IMR-90 (cell line): Measurements from ENCODE around the gene WBP1. TPM values are rescaled to one million over a fixed set of nuclear protein-coding genes. Genes with fewer than 3 reads are reported as not detected.

Experiments used
- ATAC-seq: fragments of 200-7000 bp; cut with Tn5 transposase; 2 replicates; pipeline ENCODE4 v1.9.1; 2020; ENCODE audit warnings: low read depth, mild to moderate bottlenecking, moderate library complexity
- BruUV-seq: library from RNA; stranded (reverse); fragments of 400-500 nt; replicated peaks from 2 replicates; lab custom pipeline; 2021; lab: Mats Ljungman, UMichigan
- CTCF ChIA-PET: fragments of 300-600 bp; formaldehyde crosslinking; extraction: SDS; loops from one replicate; lab custom pipeline; 2021; ENCODE audit warnings: antibody characterized with exemption; lab: Yijun Ruan, JAX
- POLR2A ChIA-PET: fragments of 300-600 bp; sonication (Branson Sonifier 250); formaldehyde crosslinking; loops from one replicate; lab custom pipeline; 2022; ENCODE audit warnings: antibody characterized with exemption; ENCODE audit not compliant: unreplicated experiment; lab: Charles Lee
- DNase-seq: peaks from one replicate; pipeline ENCODE4 v3.0.0; 2013
- H2AFZ ChIP-seq: replicated peaks from 2 replicates; pipeline ENCODE3; 2013; ENCODE audit warnings: low read length, mild to moderate bottlenecking; ENCODE audit not compliant: poor library complexity
- H2AK5ac ChIP-seq: 2 replicates; pipeline ENCODE4 v1.6.1; 2013; ENCODE audit warnings: low read depth, low read length, inconsistent platforms
- H2AK9ac ChIP-seq: replicated peaks from 2 replicates; pipeline ENCODE3; 2013; ENCODE audit warnings: mild to moderate bottlenecking, low read depth, low read length, moderate library complexity; ENCODE audit not compliant: poor library complexity
- H2BK120ac ChIP-seq: 2 replicates; pipeline ENCODE4 v1.6.1; 2013; ENCODE audit warnings: low read depth, low read length, inconsistent platforms
- H2BK15ac ChIP-seq: 3 replicates; pipeline ENCODE4 v1.6.1; 2013; ENCODE audit warnings: low read depth, low read length, inconsistent platforms
- H2BK20ac ChIP-seq: 2 replicates; pipeline ENCODE4 v1.6.1; 2013; ENCODE audit warnings: low read depth, mild to moderate bottlenecking, inconsistent platforms, low read length, moderate library complexity
- H2BK5ac ChIP-seq: 2 replicates; pipeline ENCODE4 v1.6.1; 2013; ENCODE audit warnings: mild to moderate bottlenecking, low read depth, low read length, inconsistent platforms; ENCODE audit not compliant: poor library complexity, severe bottlenecking
- H3K14ac ChIP-seq: replicated peaks from 2 replicates; pipeline ENCODE4 v1.6.1; 2013; ENCODE audit warnings: low read depth, low read length, inconsistent platforms
- H3K18ac ChIP-seq: 2 replicates; pipeline ENCODE4 v1.6.1; 2013; ENCODE audit warnings: low read depth, low read length, control low read depth
- H3K23ac ChIP-seq: 2 replicates; pipeline ENCODE4 v1.6.1; 2013; ENCODE audit warnings: low read depth, low read length, inconsistent platforms
- H3K27ac ChIP-seq: 2 replicates; pipeline ENCODE4 v1.5.1; 2013; ENCODE audit warnings: mild to moderate bottlenecking, control low read depth, low read length; ENCODE audit not compliant: insufficient read depth
- H3K27me3 ChIP-seq: 2 replicates; pipeline ENCODE4 v1.6.1; 2013; ENCODE audit warnings: low read length; ENCODE audit not compliant: control insufficient read depth, insufficient read depth
- H3K36me3 ChIP-seq: 2 replicates; pipeline ENCODE4 v1.6.1; 2013; ENCODE audit warnings: low read length, mixed read lengths; ENCODE audit not compliant: control insufficient read depth, insufficient read depth
- H3K4ac ChIP-seq: 2 replicates; pipeline ENCODE4 v1.6.1; 2013; ENCODE audit warnings: low read depth, low read length, inconsistent platforms
- H3K4me1 ChIP-seq: 2 replicates; pipeline ENCODE4 v1.6.1; 2013; ENCODE audit warnings: low read length, mixed read lengths; ENCODE audit not compliant: control insufficient read depth, insufficient read depth
- H3K4me2 ChIP-seq: 2 replicates; pipeline ENCODE4 v1.6.1; 2013; ENCODE audit warnings: low read depth, mild to moderate bottlenecking, control low read depth, low read length, moderate library complexity
- H3K4me3 ChIP-seq: 2 replicates; pipeline ENCODE4 v1.5.1; 2013; ENCODE audit warnings: low read depth, mild to moderate bottlenecking, control low read depth, low read length, moderate library complexity; ENCODE audit not compliant: insufficient read depth
- H3K56ac ChIP-seq: 2 replicates; pipeline ENCODE4 v1.6.1; 2013; ENCODE audit warnings: low read length, inconsistent platforms; ENCODE audit not compliant: insufficient read depth; ENCODE audit errors: extremely low read depth
- H3K79me1 ChIP-seq, 2 experiments: 2 replicates each; pipeline ENCODE4 v1.6.1; 2013; ENCODE audit warnings: low read length in 2 of 2, inconsistent platforms in 1 of 2, low read depth in 1 of 2
- H3K9ac ChIP-seq: 2 replicates; pipeline ENCODE4 v1.6.1; 2013; ENCODE audit warnings: low read depth, low read length, control low read depth
- H3K9me1 ChIP-seq: 2 replicates; pipeline ENCODE4 v1.6.1; 2013; ENCODE audit warnings: low read length, inconsistent platforms; ENCODE audit not compliant: insufficient read depth
- H3K9me3 ChIP-seq: 2 replicates; pipeline ENCODE4 v1.6.1; 2013; ENCODE audit warnings: low read length; ENCODE audit not compliant: control insufficient read depth, insufficient read depth
- H4K20me1 ChIP-seq: 2 replicates; pipeline ENCODE4 v1.6.1; 2013; ENCODE audit warnings: low read length, inconsistent platforms; ENCODE audit not compliant: insufficient read depth
- H4K5ac ChIP-seq: 2 replicates; pipeline ENCODE4 v1.6.1; 2013; ENCODE audit warnings: mild to moderate bottlenecking, low read depth, low read length, control low read depth
- H4K8ac ChIP-seq, 2 experiments: 2 replicates each; pipeline ENCODE4 v1.6.1; 2013; ENCODE audit warnings: low read depth in 2 of 2, low read length in 2 of 2, control low read depth in 1 of 2, inconsistent platforms in 1 of 2
- H4K91ac ChIP-seq: 2 replicates; pipeline ENCODE4 v1.6.1; 2013; ENCODE audit warnings: low read depth, low read length, inconsistent platforms; ENCODE audit not compliant: insufficient read depth
- BHLHE40 ChIP-seq: fragments of 150-350 bp; IDR thresholded peaks from 2 replicates; pipeline ENCODE4 v1.6.1; 2016; ENCODE audit warnings: mild to moderate bottlenecking, low read depth, low read length
- CEBPB ChIP-seq: IDR thresholded peaks from 2 replicates; pipeline ENCODE4 v1.6.1; 2012; ENCODE audit warnings: low read depth, low read length, improper control_type of control experiment
- ELK1 ChIP-seq: fragments of 150-350 bp; IDR thresholded peaks from 2 replicates; pipeline ENCODE4 v1.6.1; 2016; ENCODE audit warnings: low read depth, mild to moderate bottlenecking, low read length, moderate library complexity, borderline replicate concordance
- FOS ChIP-seq: fragments of 150-350 bp; IDR thresholded peaks from 2 replicates; pipeline ENCODE4 v1.6.1; 2016; ENCODE audit warnings: low read depth, low read length
- MAZ ChIP-seq: IDR thresholded peaks from 2 replicates; pipeline ENCODE4 v1.6.1; 2012; ENCODE audit warnings: low read depth, mild to moderate bottlenecking, low read length, improper control_type of control experiment, moderate library complexity, borderline replicate concordance
- NFE2L2 ChIP-seq: fragments of 150-350 bp; IDR thresholded peaks from 2 replicates; pipeline ENCODE4 v1.6.1; 2016; ENCODE audit warnings: low read depth, mild to moderate bottlenecking, low read length
- RAD21 ChIP-seq: IDR thresholded peaks from 2 replicates; pipeline ENCODE4 v1.6.1; 2012; ENCODE audit warnings: low read length, improper control_type of control experiment
- RCOR1 ChIP-seq: IDR thresholded peaks from 2 replicates; pipeline ENCODE4 v1.6.1; 2012; ENCODE audit warnings: mild to moderate bottlenecking, low read length, improper control_type of control experiment; ENCODE audit not compliant: insufficient replicate concordance
- RFX5 ChIP-seq: IDR thresholded peaks from 2 replicates; pipeline ENCODE4 v1.8.0; 2012; ENCODE audit warnings: low read depth, mild to moderate bottlenecking, low read length, moderate library complexity
- SMC3 ChIP-seq: fragments of 150-350 bp; IDR thresholded peaks from 2 replicates; pipeline ENCODE4 v1.6.1; 2016; ENCODE audit warnings: low read depth, mild to moderate bottlenecking, antibody characterized with exemption, low read length, moderate library complexity
- USF2 ChIP-seq: fragments of 150-350 bp; IDR thresholded peaks from 2 replicates; pipeline ENCODE4 v1.6.1; 2017; ENCODE audit warnings: mild to moderate bottlenecking, antibody characterized with exemption, low read length, low read depth
- WGBS, 2 experiments: methylation state at CpG; one replicate each; pipeline versions ENCODE4 v1.1.5 to v1.1.7; 2013; ENCODE audit warnings: missing lambda C conversion rate in 2 of 2; ENCODE audit not compliant: insufficient read length in 1 of 2; ENCODE audit errors: extremely low coverage in 2 of 2; 5-methylcytosine and 5-hydroxymethylcytosine counted together
- dilution Hi-C: fragments of 300-500 bp; cut with HindIII; formaldehyde crosslinking; loops from one replicate; pipeline ENCODE4 v1.14.3; 2018; ENCODE audit warnings: low sequenced_read_pairs; ENCODE audit not compliant: unreplicated experiment
- in situ Hi-C: fragments of 300-500 bp; cut with MboI; formaldehyde crosslinking; loops from 3 replicates; pipeline ENCODE4 v1.14.3; 2019; ENCODE audit warnings: low sequenced_read_pairs, inconsistent platforms, mixed read lengths
- intact Hi-C: fragments of 100-400 bp; cut with micrococcal nuclease; formaldehyde crosslinking; loops from 2 replicates; pipeline ENCODE4 v1.10.0; 2022
- polyA plus RNA-seq, 3 experiments: library from polyadenylated mRNA; depleted of rRNA; stranded (reverse); fragments of >200 nt; gene quantifications; 2 replicates each; pipeline ENCODE4 v1.2.3, GENCODE V29; 2012; ENCODE audit warnings: low replicate concordance in 1 of 3
- total RNA-seq: library from RNA; depleted of rRNA; stranded (reverse); fragments of >200 nt; gene quantifications from 2 replicates; pipeline ENCODE4 v1.2.3, GENCODE V29; 2012

WBP1 gene
- total and polyA plus RNA-seq, 2 of the 4 experiments (the other 2 are of a cell fraction) = 22.9 to 78.5 TPM

DNA sequence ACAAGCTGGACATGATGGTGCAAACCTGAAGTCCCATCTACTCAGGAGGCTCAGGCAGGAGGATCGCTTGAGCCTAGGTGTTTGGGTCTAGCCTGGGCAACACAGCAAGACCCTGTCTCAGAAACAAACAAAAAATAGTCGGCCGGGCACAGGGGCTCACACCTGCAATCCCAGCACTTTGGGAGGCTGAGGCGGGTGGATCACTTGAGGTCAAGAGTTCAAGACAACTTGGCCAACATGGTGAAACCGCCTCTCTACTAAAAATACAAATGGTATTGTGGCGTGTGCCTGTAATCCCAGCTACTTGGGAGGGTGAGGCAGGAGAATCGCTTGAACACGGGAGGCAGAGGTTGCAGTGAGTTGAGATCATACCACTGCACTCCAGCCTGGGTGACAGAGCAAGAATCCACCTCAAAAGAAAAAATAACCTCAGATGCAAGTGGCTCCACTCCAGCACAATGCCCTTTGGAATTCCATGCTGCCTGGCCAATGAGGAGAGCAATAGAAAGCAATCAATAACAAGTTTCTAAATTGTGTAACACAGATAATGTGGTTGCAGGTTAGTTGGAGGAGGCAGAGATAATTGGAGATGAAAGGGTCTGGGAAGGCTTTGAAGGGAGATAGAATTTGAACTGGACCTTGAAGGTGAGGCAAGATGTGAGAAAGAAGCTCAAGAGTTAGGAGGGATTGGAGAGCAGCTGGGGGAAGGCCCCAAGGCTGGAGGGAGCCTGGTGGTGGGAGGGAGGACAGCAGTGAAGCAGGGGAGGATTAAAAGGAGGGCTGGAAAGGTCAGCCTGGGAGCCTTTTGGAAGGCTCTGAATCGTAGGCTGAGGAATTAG lies 30.6 kb downstream of the WBP1 start (continued):
- no peak for TF ChIP-seq RFX5
- no peak for TF ChIP-seq RAD21
- no peak for TF ChIP-seq RCOR1

DNA sequence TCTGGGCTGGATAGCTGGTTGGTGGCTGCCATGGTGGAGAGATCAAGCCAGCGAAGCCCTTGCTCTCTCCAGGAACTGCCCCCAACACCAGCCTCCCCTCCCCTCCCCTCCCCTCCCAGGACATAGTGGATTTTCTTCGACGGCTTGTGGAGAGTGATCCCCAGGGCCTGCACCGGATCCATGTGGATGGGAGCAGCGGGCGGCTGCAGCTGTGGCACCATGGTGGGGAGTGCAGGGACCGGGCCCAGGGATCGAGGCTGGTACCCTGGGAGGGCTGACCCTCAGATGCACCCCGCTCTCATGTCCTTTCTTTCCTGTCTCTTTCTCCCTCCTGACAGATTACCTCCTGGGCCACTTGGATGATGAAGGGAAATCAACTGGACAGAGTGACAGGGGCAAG lies 31.7 kb downstream of the WBP1 start:
- Histone ChIP-seq H4K5ac (no peak overlapping the region), H3K56ac (no peak overlapping the region), H2AK9ac (no peak overlapping the region), H3K4me3 (no peak overlapping the region), H3K14ac (no peak overlapping the region), H3K9ac (no peak overlapping the region), H3K27me3 (no peaks in the 10 kb centered on the region), H2AFZ (no peak overlapping the region), H2AK5ac (no peak overlapping the region), H2BK20ac (no peak overlapping the region), H3K4me2 (no peak overlapping the region), H3K23ac (no peak overlapping the region), H3K18ac (no peak overlapping the region), H4K8ac (no peak overlapping the region), H3K36me3 (peaks cover 45% of the 10 kb centered on the region), H3K9me1 (peaks cover 9% of the 10 kb centered on the region; the same call in 1 of the 2 replicates), H3K27ac (no peak overlapping the region), H4K91ac (no peak overlapping the region), H4K20me1 (no peaks in the 10 kb centered on the region; the same call in 1 of the 2 replicates), H3K9me3 (no peaks in the 10 kb centered on the region), H3K79me1 (peaks cover 15 to 35% of the 10 kb centered on the region in 2 experiments), H2BK120ac (no peak overlapping the region), H3K4ac (no peak overlapping the region), H3K4me1 (peaks cover 5% of the 10 kb centered on the region; the same call in 1 of the 2 replicates), H2BK15ac (no peak overlapping the region), H2BK5ac (no peak overlapping the region)
- intact Hi-C loops = no loop called here
- WGBS, 2 experiments = no CpG with 5 or more reads among the region's 9 CpGs
- BruUV-seq = no TSS peak
- CTCF ChIA-PET = no interaction called here
- POLR2A ChIA-PET = no interaction called here
- in situ Hi-C loops = loop anchor here (25.0 kb wide), 1 partner anchor 372 kb away; no protein-coding TSS in a partner anchor
- dilution Hi-C loops = no loop called here
- TF ChIP-seq SMC3 (no peak), MAZ (no peak), FOS (no peak), CEBPB (no peak), BHLHE40 (no peak), ELK1 (no peak), USF2 (no peak), RFX5 (no peak), NFE2L2 (no peak)
- DNase-seq (no peak), ATAC-seq (no peak)
